Endodermal cell (in vitro differentiated cells): ENCODE data around the gene FRMPD3. TPM values are rescaled to one million over a fixed set of nuclear protein-coding genes. Genes with fewer than 3 reads are reported as not detected.

ENCODE experiments used
- DNase-seq: peaks from one replicate; pipeline ENCODE4 v3.0.0-alpha.2; 2017
- H3K27ac ChIP-seq: 2 replicates; pipeline ENCODE4 v1.5.1; 2013; ENCODE audit warnings: mild to moderate bottlenecking, low read depth, low read length, moderate library complexity
- H3K27me3 ChIP-seq: 2 replicates; pipeline ENCODE4 v1.6.1; 2013; ENCODE audit warnings: mild to moderate bottlenecking, low read length, moderate library complexity; ENCODE audit not compliant: insufficient read depth, control insufficient read depth, poor library complexity, severe bottlenecking
- H3K36me3 ChIP-seq: 2 replicates; pipeline ENCODE4 v1.7.0; 2013; ENCODE audit warnings: mild to moderate bottlenecking, low read length, moderate library complexity; ENCODE audit not compliant: control insufficient read depth, insufficient read depth
- H3K4me1 ChIP-seq: one replicate; pipeline ENCODE4 v1.7.0; 2013; ENCODE audit warnings: low read length; ENCODE audit not compliant: control insufficient read depth, insufficient read depth
- H3K4me3 ChIP-seq: 2 replicates; pipeline ENCODE4 v1.5.1; 2013; ENCODE audit warnings: mild to moderate bottlenecking, low read length, moderate library complexity
- H3K9ac ChIP-seq: 2 replicates; pipeline ENCODE4 v1.6.1; 2013; ENCODE audit warnings: mild to moderate bottlenecking, low read length, moderate library complexity; ENCODE audit not compliant: poor library complexity, severe bottlenecking; ENCODE audit errors: extremely low read depth
- H3K9me3 ChIP-seq: 2 replicates; pipeline ENCODE4 v1.6.1; 2013; ENCODE audit warnings: mild to moderate bottlenecking, low read length, moderate library complexity; ENCODE audit not compliant: control insufficient read depth
- H3K27ac Mint-ChIP-seq: 2 replicates; pipeline ENCODE4 v1.8.0; 2020; ENCODE audit warnings: mixed read lengths
- H3K27me3 Mint-ChIP-seq: 2 replicates; pipeline ENCODE4 v1.8.0; 2021; ENCODE audit warnings: mild to moderate bottlenecking, mixed read lengths; ENCODE audit not compliant: insufficient read depth
- H3K36me3 Mint-ChIP-seq: 2 replicates; pipeline ENCODE4 v1.8.0; 2020; ENCODE audit warnings: low read depth, mixed read lengths
- H3K4me1 Mint-ChIP-seq: 2 replicates; pipeline ENCODE4 v1.8.0; 2020; ENCODE audit warnings: mixed read lengths
- H3K4me3 Mint-ChIP-seq: 2 replicates; pipeline ENCODE4 v1.8.0; 2020; ENCODE audit warnings: mild to moderate bottlenecking, moderate library complexity, mixed read lengths
- H3K9me3 Mint-ChIP-seq: 2 replicates; pipeline ENCODE4 v1.8.0; 2020; ENCODE audit warnings: mild to moderate bottlenecking, mixed read lengths
- CTCF ChIP-seq: fragments of 200-600 bp; sonication (generic); conservative IDR thresholded peaks from 2 replicates; pipeline ENCODE4 v1.5.0; 2021; ENCODE audit warnings: antibody characterized with exemption, mild to moderate bottlenecking
- WGBS, 2 experiments: methylation state at CpG; one replicate each; pipeline versions ENCODE4 v1.1.5 to v1.1.7; 2013; ENCODE audit warnings: missing lambda C conversion rate in 2 of 2, mixed read lengths in 1 of 2; ENCODE audit not compliant: insufficient coverage in 1 of 2, insufficient read length in 1 of 2; 5-methylcytosine and 5-hydroxymethylcytosine counted together
- long read RNA-seq, 4 experiments: library from polyadenylated mRNA in 2 of 4; library from RNA in 1 of 4; library from capped mRNA in 1 of 4; stranded (forward) in 3 of 4; unstranded in 1 of 4; transcript quantifications; one replicate each; pipeline ENCODE4 v2.0.0, GENCODE V29; 2020 to 2021; ENCODE audit warnings: inconsistent platforms in 1 of 4
- polyA plus RNA-seq, 2 experiments: library from polyadenylated mRNA; stranded (reverse); fragments of 50-300 nt; gene quantifications; one replicate each; pipeline ENCODE4 v1.2.3, GENCODE V29; 2013
- total RNA-seq, 2 donors: library from RNA; stranded (reverse); fragmentation: NEBNext Ultra II Directional in 1 of 2; extraction: Animal tissue kit (Norgen Biotek cat#: 25700) in 1 of 2; gene quantifications; 2 replicates in 1 of 2; 3 replicates in 1 of 2; pipeline ENCODE4 v1.2.1, GENCODE V29; 2021

Gene FRMPD3
- total RNA-seq, result under 1 TPM in 1 of 2 donors, not detected in 1; 0.24 TPM
- 2.5 TPM for polyA plus RNA-seq (2013, experiment 1 of 2)
- polyA plus RNA-seq (2013, experiment 2 of 2), result 2.2 TPM
- long read RNA-seq, experiment 1, result 0 reads
- long read RNA-seq, experiment 2, result 0 reads
- long read RNA-seq, experiment 3, result 0 reads
- long read RNA-seq, experiment 4, result 0 reads

DNA sequence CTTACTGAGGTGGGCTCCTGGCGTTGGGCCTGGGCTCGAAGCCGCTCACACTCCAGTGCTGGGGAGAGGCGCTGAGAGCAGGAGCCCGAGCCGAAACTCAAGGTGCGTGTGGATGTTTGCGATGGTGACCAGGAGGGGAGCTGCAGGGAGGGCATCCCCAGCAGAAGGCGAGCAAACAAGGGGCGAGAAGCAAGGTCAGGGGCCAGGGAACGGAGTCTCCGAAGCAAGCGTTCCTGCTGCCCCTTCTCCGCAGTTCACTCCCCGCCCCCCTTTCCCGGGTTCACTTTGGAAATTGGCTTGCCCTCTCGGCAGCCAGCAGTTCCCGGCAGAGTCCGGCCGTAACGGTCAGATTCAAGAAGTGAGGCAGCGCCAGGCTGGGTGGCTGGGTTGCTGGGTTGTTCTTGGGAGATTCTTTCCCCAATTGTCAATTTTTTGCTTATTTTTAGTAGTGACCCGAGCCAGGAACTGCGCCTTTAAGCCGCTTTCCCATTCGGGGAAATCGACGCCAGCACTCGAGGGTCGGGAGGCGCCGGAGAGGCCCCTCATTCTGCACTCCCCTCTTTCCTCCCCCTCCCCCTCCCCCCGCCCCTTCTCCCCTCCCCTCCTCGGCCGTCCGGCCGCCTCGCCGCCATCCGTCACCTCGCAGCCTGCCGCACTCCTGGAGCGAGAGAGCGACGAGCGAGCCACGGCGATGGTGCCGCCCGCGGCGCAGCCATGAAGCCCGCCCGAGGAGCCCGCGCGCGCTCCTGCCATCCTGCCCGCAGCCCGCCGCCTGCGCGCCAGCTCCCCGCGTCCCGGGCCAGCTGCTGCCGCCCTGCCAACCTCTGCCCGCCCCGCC, at the start of gene FRMPD3:
Gene FRMPD3, plus strand, starts transcription at position 655 of the 838 bp plus-strand sequence. CDS start 76,937 bp downstream, outside the sequence.
- Histone ChIP-seq H3K9me3 (no peaks in the 10 kb centered on the region), H3K9ac (no peak within 1 kb of the TSS), H3K4me1 (no peaks in the 10 kb centered on the region), H3K27me3 (peaks cover 89% of the 10 kb centered on the region), H3K36me3 (no peaks in the 10 kb centered on the region), H3K27ac (no peak within 1 kb of the TSS), H3K4me3 (peak within 1 kb of the TSS; percentile 72)
- Mint-ChIP-seq H3K4me1 (peaks cover 21% of the 10 kb centered on the region), H3K36me3 (no peaks in the 10 kb centered on the region), H3K27me3 (peaks cover 47% of the 10 kb centered on the region), H3K27ac (no peak within 1 kb of the TSS), H3K9me3 (peaks cover 56% of the 10 kb centered on the region), H3K4me3 (peak within 1 kb of the TSS; percentile 62)
- TF ChIP-seq CTCF, result peak; percentile 62
- DNase-seq, result peak; percentile 87
- WGBS, 2 experiments, result 1% methylated on average over 65 of the region's 69 CpGs; no CpG with 5 or more reads in 1 of the 2 experiments

GRCh38 chrX:107420571-107420970, 28.9 kb upstream of the FRMPD3 start:
- Mint-ChIP-seq H3K27ac (no peak overlapping the region), H3K4me3 (no peak overlapping the region), H3K4me1 (no peaks in the 10 kb centered on the region), H3K9me3 (peaks cover 37% of the 10 kb centered on the region), H3K36me3 (no peaks in the 10 kb centered on the region), H3K27me3 (peaks cover 7% of the 10 kb centered on the region)
- no peak for TF ChIP-seq CTCF
- 84 to 100% methylated on average over 1 to 2 of the region's 2 CpGs for whole genome bisulfite sequencing, 2 experiments
- Histone ChIP-seq H3K27me3 (peaks cover 9% of the 10 kb centered on the region), H3K4me3 (no peak overlapping the region), H3K36me3 (no peaks in the 10 kb centered on the region), H3K4me1 (no peaks in the 10 kb centered on the region), H3K9me3 (no peaks in the 10 kb centered on the region), H3K27ac (no peak overlapping the region), H3K9ac (no peak overlapping the region)
- DNase-seq, result no peak

GRCh38 chrX:107421337-107421861, 28.1 kb upstream of the FRMPD3 start:
- no peaks in the 10 kb centered on the region for H3K36me3 ChIP-seq
- Mint-ChIP-seq H3K4me3 (no peak overlapping the region), H3K9me3 (peaks cover 45% of the 10 kb centered on the region), H3K27ac (no peak overlapping the region), H3K27me3 (peaks cover 10% of the 10 kb centered on the region), H3K36me3 (no peaks in the 10 kb centered on the region), H3K4me1 (no peaks in the 10 kb centered on the region)
- no peak overlapping the region for H3K27ac ChIP-seq
- no peaks in the 10 kb centered on the region for H3K9me3 ChIP-seq
- TF ChIP-seq CTCF, result no peak
- H3K27me3 ChIP-seq, result peaks cover 9% of the 10 kb centered on the region
- DNase-seq, result no peak
- H3K9ac ChIP-seq, result no peak overlapping the region
- no peaks in the 10 kb centered on the region for H3K4me1 ChIP-seq
- 78% methylated on average over 3 of the region's 3 CpGs; no CpG with 5 or more reads in 1 of the 2 experiments for WGBS, 2 experiments
- H3K4me3 ChIP-seq, result no peak overlapping the region
